Measurements from ENCODE around the gene BDH1. TPM values are rescaled to one million over a fixed set of nuclear protein-coding genes. Genes with fewer than 3 reads are reported as not detected.

BDH1 gene, protein sequence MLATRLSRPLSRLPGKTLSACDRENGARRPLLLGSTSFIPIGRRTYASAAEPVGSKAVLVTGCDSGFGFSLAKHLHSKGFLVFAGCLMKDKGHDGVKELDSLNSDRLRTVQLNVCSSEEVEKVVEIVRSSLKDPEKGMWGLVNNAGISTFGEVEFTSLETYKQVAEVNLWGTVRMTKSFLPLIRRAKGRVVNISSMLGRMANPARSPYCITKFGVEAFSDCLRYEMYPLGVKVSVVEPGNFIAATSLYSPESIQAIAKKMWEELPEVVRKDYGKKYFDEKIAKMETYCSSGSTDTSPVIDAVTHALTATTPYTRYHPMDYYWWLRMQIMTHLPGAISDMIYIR
- 2.8 to 4.2 TPM (median 2.9 TPM) in 5 replicates for total RNA-seq (2022; extraction: Qiagen RNA extraction; ENCODE audit: low read depth)

DNA sequence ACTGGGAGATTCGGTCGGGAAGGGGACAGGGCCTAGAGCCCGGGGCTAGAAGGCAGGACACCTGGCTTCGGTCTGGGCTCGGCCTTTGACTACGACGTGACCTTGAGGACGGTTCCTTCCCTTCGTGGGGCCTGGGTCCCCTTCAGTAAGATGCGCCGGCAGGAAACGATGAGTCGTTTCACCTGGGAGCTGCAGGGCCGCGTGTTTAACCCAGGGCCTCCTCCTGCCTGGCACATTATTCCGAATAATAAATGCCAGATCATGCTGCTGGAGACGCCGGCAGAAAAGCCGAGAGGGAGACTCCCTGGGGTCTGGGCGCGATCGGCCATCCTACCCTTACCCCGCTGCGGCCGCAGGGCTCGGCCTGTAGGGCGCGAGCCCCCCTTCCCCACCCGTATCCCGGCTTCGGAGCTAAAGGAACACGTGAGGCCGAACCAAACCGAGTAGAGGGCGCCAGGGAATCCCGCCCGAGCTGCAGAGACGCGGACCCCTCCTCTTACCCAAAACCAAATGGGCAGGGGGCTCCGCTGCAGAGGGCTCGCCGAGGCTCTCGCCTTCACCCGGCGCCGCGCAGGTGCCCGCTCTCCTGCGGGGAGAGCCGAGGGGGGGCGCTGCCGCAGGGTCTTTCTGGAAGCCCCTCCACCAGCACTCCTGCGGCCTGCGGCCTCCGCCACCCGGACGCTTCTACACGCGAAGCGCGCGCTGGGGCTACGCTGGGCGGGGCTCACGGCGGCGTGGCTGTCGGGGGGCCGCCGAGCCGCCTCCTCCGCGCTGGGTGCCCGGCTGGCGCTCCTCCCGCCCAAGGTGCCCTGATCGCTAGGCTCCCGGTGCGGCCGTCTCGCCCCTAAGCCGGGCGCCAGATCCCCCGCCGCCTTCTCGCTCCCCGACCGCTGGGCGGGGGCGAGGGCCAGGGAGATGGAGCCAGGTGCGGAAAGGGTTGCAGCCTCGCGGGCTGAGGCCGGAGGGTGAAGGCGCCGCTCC, at the start of gene BDH1:
Gene BDH1 (minus strand): TSS at position 688 of the 981 bp plus-strand sequence. CDS start 9,525 bp downstream, outside the sequence.

Other genes with a start within 250 kb of the BDH1 start
- gene RUBCN, start 180.9 kb upstream of the BDH1 start, total RNA-seq (2022; extraction: Qiagen RNA extraction; ENCODE audit: low read depth), result 7.3 to 10.9 TPM (median 8.4 TPM) in 5 replicates
- gene FYTTD1, start 193.9 kb upstream of the BDH1 start, total RNA-seq (2022; extraction: Qiagen RNA extraction; ENCODE audit: low read depth), result 23.6 to 35.2 TPM (median 28.1 TPM) in 5 replicates
- 13.2 to 24.1 TPM (median 15.4 TPM) in 5 replicates for gene LRCH3, start 235.3 kb upstream of the BDH1 start, total RNA-seq (2022; extraction: Qiagen RNA extraction; ENCODE audit: low read depth)